GM19023 (cell line): ENCODE results near the gene RTCA.
"Not testable (repeated sequence)": the region's sequence is repeated elsewhere in the genome, so short reads cannot be mapped to it uniquely, and the experiment has no call there.

ENCODE experiments used
- ATAC-seq: cut with Tn5 transposase; IDR thresholded peaks from one replicate; pipeline ENCODE4 v1.9.1; 2021; ENCODE audit warnings: mild to moderate bottlenecking, moderate library complexity; ENCODE audit not compliant: unreplicated experiment

The RTCA gene

DNA sequence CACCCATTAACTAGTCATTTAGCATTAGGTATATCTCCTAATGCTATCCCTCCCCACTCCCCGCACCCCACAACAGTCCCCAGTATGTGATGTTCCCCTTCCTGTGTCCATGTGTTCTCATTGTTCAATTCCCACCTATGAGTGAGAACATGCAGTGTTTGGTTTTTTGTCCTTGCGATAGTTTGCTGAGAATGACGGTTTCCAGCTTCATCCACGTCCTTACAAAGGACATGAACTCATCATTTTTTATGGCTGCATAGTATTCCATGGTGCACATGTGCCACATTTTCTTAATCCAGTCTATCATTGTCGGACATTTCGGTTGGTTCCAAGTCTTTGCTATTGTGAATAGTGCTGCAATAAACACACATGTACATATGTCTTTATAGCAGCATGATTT, 7.6 kb upstream of the RTCA start:
- ATAC-seq = not testable (repeated sequence)

GRCh38 chr1:100261686-100262085, 4.3 kb upstream of the RTCA start:
- no peak for ATAC-seq

- ATAC-seq = not testable (repeated sequence)
These were observed 1.9 kb upstream of the RTCA start for GRCh38 chr1:100264081-100264480.

DNA sequence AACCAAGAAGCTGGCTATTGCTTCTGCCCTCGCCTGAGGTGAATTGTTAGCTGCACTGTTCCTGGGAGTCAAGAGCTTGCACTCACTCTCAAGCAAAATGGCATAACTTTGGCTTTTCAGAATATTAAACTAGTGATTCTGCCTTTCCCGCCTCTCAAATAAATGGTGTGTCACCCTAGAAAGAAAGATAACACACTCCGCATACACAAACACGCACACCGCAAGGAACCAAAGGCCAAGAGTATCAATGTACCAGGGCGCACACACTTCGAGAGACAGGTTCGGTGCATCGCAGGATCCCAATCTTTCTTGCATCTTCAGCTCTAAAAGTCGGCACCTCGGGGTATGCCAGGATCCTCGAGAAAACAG, 470 bp upstream of the RTCA start:
- ATAC-seq = peak; percentile 31

DNA sequence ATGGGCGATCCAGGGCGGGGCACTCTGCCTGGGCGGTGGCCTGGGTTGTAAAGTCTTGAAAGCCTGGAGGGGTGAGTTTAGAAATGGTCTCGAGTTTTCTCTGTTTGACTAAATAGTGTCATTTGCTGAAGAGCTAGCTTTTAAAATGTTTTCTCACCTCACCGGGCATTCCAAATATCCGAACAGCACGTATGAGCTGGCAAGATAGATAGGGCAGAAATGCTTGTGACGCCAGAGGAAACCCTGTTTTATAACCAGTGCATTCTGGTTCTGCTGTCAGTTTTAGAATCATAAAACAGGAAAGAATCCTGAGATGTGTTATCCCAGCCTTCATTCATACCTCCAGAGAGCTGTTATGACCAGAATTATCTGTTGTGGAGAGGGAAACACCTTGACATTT, 725 bp downstream of the RTCA start:
- ATAC-seq = peak; percentile 24

GRCh38 chr1:100267284-100267683, 1.3 kb downstream of the RTCA start:
- no peak for ATAC-seq

GRCh38 chr1:100268202-100268601, 2.2 kb downstream of the RTCA start:
- no peak for ATAC-seq

DNA sequence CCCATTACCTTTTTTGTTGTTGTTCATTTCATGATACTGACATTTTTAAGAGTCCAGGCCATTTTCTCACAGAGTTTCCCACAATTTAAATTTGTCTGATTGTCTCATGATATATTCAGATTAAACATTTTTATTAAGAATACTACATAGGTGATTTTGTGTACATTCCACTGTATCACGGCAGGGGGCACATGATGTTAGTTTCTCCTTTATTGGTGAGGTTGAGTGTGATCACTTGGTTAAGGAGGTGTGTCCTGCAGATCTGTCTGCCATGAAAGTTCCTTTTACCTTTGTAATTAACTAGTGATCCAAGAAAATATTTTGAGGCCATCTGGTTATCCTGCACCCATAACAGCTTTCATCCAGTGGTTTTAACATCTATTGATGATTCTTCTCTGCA, 11.8 kb downstream of the RTCA start:
- no peak for ATAC-seq

- no peak for ATAC-seq
These were observed 13.4 kb downstream of the RTCA start for GRCh38 chr1:100279358-100279923.

DNA sequence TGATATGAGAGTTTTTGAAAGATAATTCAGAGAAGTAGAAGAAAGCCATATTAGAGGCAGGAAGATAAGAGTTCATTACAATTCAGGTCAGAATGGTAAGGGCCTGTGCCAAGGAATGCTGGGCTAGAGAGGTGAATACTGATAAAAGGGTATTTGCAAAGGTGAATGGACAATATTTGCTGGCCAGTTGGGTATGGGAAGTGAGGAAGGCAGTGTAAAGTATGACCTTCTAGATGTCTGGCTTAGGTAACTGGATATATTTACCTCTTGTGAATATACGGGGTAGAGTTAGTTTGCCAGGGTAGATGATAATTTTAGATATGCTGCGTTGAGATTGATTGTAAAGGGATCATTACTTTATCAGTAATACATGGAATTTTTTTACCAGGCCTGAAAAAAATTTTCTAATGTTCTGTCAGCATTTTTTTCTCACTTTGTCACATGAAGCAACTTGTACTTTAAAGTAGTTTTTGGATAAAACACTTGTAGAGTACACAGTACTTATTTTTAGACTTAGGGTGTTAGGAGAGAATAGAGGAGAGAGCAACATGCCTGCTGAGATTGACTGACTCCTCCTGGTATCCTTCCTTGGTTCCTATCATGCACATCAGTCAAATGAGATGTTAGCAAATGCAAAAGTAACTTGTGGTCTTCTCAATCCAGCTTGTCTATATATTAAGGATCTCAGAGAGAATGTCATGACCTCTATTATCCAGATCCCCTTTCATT, 14.1 kb downstream of the RTCA start:
- ATAC-seq = no peak

- ATAC-seq = no peak
These were observed 18.6 kb downstream of the RTCA start for GRCh38 chr1:100284591-100284990.

DNA sequence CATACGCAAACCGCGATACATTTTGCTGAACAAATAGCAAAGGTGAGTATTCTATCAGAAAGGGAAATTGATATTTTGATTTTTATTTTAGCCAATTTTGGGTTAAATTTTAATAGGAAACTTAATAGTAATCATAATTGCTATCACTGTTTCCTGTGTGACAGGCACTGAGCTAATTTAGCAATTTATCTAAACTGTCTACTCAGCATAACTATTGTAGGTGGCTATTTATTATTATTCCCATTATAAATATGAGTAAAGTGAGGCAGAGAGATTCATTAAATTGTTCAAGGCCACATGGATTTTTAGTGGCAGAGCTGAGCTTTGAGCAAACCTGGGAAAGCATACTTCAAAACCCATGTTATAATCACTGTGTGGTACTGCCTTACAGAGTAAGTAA, 21.1 kb downstream of the RTCA start:
- ATAC-seq = no peak

DNA sequence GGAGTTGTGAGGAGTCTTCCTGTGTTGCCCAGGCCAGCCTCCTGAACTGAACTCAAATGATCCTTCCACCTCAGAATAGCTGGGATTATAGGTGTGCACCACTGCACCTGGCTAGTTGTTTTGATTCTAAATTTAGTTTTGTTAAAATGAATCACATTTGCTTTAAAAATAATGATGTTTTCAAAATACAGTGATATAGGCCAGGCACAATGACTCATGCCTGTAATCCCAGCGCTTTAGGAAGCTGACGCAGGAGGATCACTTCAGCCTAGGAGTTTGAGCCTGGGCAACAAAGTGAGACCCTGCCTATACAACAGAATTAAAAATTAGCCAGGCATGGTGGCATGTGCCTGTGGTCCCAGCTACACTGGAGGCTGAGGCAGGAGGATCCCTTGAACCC, 24.3 kb downstream of the RTCA start:
- no peak for ATAC-seq

DNA sequence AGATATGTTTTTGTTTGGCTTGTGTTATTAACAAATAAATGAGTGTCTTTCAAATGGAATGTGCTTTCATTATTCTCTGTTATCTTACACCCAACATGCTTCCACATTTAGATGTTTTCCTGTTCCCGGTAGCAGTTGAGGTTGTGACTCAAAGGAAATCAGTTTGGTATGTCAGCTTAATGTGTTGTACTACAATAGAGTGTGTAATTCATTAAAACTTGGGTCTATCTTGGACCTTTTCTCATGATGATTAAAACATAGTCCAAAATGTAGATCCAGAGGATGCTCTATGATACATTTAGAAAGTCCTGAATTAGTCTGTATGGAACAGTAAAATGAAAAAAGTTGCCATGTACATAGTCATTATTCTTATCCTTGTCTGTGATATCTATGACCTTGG, 26.7 kb downstream of the RTCA start:
- ATAC-seq = no peak

DNA sequence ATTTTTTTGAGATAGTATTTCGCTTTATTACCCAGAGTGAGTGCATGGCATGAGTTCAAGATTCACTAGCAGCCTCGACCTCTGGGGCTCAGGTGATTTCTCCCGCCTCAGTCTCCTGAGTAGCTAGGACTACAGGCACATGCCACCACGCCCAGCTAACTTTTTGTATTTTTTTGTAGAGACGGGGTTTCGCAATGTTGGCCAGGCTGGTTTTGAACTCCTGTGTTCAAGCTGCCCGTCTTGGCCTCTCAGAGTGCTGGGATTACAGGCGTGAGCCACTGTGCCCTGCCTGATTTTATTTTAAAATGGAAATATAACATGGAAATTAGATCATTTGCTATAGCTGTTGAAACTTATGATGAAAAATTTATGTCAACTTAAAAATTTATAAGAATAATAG, 30.1 kb downstream of the RTCA start:
- ATAC-seq = no peak

- not testable (repeated sequence) for ATAC-seq
These were observed 31.0 kb downstream of the RTCA start for GRCh38 chr1:100296997-100297396.

GRCh38 chr1:100298512-100298911, 32.5 kb downstream of the RTCA start:
- ATAC-seq = no peak

- no peak for ATAC-seq
These were observed 33.7 kb downstream of the RTCA start for GRCh38 chr1:100299521-100300222.

- ATAC-seq = no peak
These were observed 34.7 kb downstream of the RTCA start for GRCh38 chr1:100300691-100301090.

GRCh38 chr1:100302739-100303138, 36.7 kb downstream of the RTCA start:
- ATAC-seq = no peak

- ATAC-seq = no peak
These were observed 38.2 kb downstream of the RTCA start for GRCh38 chr1:100304227-100304626.

- no peak for ATAC-seq
These were observed 38.9 kb downstream of the RTCA start for GRCh38 chr1:100304921-100305320.
